SHP77 (cell line): Measurements from ENCODE around the gene DUSP1.

Experiments
- DNase-seq, 2 experiments: peaks; one replicate each; lab custom pipeline; 2025; lab: John Stamatoyannopoulos, UW

The DUSP1 gene

GRCh38 chr5:172777881-172778814 is 7.2 kb upstream of the DUSP1 start:
- DNase-seq = no peak

GRCh38 chr5:172776235-172776594 is 5.2 kb upstream of the DUSP1 start:
- no peak for DNase-seq

- DNase-seq = no peak
These were observed 4.6 kb upstream of the DUSP1 start for GRCh38 chr5:172775326-172776234.

DNA sequence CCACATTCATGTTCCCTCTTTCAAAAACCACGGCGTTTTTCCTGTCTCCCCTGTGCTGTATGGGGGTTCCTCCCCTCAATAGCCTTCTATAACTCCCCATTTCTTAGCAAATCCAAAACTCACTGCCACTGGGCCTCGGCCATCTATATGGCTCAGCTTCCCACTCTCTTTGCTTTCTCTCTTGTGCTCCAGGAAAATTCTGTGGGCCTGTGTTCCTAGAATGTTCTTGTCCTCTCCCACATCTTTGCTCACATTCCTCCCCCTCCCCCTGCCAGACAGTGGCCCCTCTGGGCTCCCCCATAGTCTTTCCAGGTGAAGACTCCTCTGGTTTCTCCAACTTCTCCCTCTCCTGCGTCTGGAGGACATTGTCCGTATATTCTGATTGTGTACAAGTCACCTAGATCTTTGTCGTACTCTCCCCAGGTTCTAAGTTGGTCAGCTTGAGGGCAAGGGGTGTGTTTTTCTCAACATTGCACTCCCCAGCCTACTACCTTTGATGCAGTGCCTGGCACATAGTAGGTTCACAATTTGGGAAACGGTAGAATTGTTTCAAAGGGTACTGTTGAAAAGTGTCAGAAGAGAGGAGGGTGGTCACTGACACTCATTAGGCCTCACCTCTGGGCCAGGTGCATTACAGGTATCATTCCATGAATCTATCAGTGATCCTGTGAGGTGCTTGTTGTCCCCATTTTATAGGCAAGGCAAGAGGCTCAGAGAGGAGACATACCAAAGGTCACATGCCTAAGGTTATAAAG is 3.7 kb upstream of the DUSP1 start:
- DNase-seq = no peak

GRCh38 chr5:172773481-172774469 is 2.8 kb upstream of the DUSP1 start:
- DNase-seq = no peak

GRCh38 chr5:172772112-172772906 is 1.3 kb upstream of the DUSP1 start:
- DNase-seq = peak; percentile 82 to 86

DNA sequence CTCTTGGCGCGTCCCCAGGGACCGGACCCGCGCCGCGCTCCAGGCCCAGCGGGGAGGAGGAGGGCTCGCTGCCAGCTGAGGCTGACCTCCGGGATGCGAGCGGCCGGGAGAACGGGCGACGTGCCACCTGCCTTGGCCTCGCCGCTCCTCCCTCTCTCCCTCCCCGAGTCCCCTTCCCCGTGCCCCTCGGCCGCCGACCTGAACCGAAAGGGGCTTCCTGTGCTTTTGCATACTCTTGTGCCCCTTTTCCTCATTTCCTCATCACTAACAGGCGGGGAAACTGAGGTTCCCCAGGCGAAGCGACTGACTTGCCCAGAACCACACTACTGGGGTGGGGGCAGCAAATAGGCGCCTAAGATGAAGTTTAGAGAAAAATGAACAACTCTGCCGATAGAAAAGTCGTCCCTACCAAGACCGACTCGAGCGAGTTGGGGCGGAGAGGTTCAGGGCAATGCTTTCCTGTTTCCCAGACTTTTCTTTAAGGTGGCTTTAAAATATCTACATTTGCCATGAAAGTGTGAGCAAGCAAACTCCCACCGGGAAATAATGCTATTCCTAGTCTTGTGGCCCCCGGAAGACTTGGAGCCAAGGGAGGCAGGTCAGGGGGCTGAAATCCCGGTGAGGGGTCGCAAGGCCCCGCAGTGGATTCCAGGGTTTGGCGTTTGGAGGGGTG is 580 bp upstream of the DUSP1 start:
- DNase-seq = peak in 1 of 2 experiments; percentile 55

DNA sequence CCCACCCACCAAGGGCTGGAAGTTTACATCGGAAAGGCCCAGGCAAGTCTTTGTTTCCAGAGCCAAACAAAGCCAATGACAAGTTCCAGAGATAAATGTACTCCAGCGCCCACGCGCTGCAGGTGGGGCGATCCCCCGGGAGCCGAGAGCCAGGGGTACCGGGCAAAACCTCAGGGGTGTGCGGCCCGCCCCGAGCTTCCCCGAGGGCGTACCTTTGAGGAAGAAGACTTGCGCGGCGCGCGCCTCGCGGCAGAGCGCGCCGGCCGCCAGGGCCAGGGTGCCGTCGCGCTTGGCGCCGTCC is 671 bp downstream of the DUSP1 start:
- no peak for DNase-seq

- no peak for DNase-seq
These were observed 1.2 kb downstream of the DUSP1 start for GRCh38 chr5:172769616-172770373.

- DNase-seq = no peak
These were observed 1.7 kb downstream of the DUSP1 start for GRCh38 chr5:172769342-172769615.

- DNase-seq = no peak
These were observed 2.2 kb downstream of the DUSP1 start for GRCh38 chr5:172768573-172769341.

DNA sequence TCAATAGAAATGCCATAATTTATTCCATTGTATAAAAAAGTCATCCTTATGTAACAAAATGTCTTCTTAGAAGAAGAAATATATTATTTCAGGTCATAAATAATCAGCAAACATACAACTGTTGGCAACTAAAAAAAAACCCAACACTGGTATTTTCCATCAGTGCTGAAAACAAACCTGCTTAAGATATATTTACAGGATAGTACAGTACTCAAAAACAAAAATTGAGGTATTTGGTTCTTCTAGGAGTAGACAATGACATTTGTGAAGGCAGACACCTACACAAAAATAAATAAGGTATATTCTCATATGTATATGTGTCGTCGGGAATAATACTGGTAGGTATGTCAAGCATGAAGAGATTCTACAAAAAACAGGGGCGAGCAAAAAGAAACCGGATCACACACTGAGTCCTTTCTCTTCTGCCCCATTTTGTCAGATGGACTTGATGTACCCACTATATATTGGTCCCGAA is 2.9 kb downstream of the DUSP1 start:
- no peak for DNase-seq

GRCh38 chr5:172766287-172767108 is 4.5 kb downstream of the DUSP1 start:
- DNase-seq = peak; percentile 39 to 44

GRCh38 chr5:172765766-172766286 is 5.2 kb downstream of the DUSP1 start:
- DNase-seq = no peak

- peak; percentile 94 to 98 for DNase-seq
These were observed 5.9 kb downstream of the DUSP1 start for GRCh38 chr5:172764861-172765765.

DNA sequence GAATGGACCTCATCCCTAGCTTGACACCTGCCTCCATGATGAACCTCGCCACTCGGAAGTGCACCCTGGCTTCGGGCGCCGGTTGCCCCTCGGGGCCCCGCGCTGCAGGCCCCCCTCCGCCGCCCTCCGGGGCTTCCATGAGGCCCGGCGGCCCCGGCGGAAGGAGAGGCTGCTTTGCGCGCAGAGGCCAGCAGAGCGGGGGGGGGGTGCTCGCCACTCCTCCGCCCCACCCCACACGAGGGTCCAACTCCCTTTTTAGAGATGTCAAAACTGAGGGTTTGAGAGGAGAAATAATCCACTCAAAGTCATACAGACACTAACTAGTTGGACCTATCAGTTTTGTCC is 7.9 kb downstream of the DUSP1 start:
- no peak for DNase-seq
